ENCODE measurements around the gene HOXA3. TPM values are rescaled to one million over a fixed set of nuclear protein-coding genes. Genes with fewer than 3 reads are reported as not detected.

The HOXA3 gene
- total RNA-seq, 1 experiment from 2014 or later, result 30.2 TPM

DNA sequence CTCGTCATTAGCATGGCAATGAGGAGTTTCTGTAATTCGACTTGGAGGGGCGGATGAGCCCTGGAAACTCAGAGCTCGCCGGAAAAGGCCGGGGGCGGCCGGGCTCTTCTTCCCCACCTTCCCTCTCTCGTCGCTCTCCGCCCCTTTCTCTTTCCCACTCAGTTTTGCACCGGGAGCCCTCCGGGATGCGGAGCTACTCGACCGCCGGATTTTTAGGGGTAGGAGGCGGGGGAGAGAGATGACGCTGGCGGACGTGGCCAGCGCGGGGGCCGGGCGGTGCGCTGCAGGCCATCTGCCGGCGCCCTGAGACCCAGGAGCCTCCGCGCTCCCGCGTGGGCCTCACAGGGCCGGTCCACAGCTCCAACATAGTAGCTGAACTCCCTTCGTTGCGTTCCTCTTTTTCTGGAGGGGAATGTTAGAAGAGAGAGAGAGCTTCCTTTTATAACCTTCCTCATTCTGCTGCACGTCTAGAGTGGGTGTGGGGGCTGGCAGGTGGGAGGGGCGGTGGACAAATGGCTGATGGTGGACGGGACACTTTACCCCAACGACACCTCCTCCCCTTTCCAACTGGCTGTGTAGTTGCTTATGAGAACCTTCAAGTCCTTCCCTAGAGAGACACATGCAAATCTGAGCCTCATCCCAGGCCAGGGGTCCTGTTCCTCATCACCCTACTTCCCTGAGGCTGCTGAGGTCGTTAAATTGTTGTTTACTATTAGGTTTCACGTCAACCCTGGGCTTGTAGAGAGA is 55.4 kb downstream of the HOXA3 start:
- DNase-seq (ENCODE audit: low read depth, low spot score) (no peak), ATAC-seq (peak; percentile 33)
- Histone ChIP-seq H3K4me1 (ENCODE audit: control insufficient read depth, insufficient read depth, low read length) (peaks cover 58% of the 10 kb centered on the region), H3K36me3 (ENCODE audit: control insufficient read depth, insufficient read depth, low read length) (peaks cover 9% of the 10 kb centered on the region; the same call in 1 of the 2 replicates), H3K27me3 (ENCODE audit: control insufficient read depth, insufficient read depth, low read length) (no peaks in the 10 kb centered on the region), H3K4me3 (ENCODE audit: low read depth in 2 of 2, low read length in 2 of 2) (peak overlapping the region; percentile 85 to 93), H3K27ac (ENCODE audit: low read length) (peak overlapping the region; percentile 99), H3K9me3 (ENCODE audit: control insufficient read depth, insufficient read depth, low read depth, low read length) (no peaks in the 10 kb centered on the region)
- in situ Hi-C loops (cut with HindIII; ENCODE audit: low pct_unique_long_range_greater_than_20kb, low sequenced_read_pairs) (no loop called here), intact Hi-C loops (cut with micrococcal nuclease; ENCODE audit: unreplicated experiment) (loop anchor here (2.0 to 10.0 kb wide), 2 partner anchors 62 to 232 kb away; partner anchors contain the start of gene SKAP2)
- no TSS peak for BruUV-seq (replicated peaks)
- TF ChIP-seq, protein P1, sequence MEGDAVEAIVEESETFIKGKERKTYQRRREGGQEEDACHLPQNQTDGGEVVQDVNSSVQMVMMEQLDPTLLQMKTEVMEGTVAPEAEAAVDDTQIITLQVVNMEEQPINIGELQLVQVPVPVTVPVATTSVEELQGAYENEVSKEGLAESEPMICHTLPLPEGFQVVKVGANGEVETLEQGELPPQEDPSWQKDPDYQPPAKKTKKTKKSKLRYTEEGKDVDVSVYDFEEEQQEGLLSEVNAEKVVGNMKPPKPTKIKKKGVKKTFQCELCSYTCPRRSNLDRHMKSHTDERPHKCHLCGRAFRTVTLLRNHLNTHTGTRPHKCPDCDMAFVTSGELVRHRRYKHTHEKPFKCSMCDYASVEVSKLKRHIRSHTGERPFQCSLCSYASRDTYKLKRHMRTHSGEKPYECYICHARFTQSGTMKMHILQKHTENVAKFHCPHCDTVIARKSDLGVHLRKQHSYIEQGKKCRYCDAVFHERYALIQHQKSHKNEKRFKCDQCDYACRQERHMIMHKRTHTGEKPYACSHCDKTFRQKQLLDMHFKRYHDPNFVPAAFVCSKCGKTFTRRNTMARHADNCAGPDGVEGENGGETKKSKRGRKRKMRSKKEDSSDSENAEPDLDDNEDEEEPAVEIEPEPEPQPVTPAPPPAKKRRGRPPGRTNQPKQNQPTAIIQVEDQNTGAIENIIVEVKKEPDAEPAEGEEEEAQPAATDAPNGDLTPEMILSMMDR (IDR thresholded peaks at IDR 0.05), result no peak
- peak; percentile 56 for TF ChIP-seq SIN3A (IDR thresholded peaks at IDR 0.05; ENCODE audit: borderline replicate concordance, insufficient read depth, low read depth, low read length)
- TF ChIP-seq TCF7L2 (IDR thresholded peaks at IDR 0.05; ENCODE audit: low read depth, low read length), result no peak; the same call in 1 of the 2 replicates
- TF ChIP-seq POLR2AphosphoS5 (IDR thresholded peaks at IDR 0.05; ENCODE audit: low read depth, low read length), result peak; percentile 54
- TF ChIP-seq, protein P2, sequence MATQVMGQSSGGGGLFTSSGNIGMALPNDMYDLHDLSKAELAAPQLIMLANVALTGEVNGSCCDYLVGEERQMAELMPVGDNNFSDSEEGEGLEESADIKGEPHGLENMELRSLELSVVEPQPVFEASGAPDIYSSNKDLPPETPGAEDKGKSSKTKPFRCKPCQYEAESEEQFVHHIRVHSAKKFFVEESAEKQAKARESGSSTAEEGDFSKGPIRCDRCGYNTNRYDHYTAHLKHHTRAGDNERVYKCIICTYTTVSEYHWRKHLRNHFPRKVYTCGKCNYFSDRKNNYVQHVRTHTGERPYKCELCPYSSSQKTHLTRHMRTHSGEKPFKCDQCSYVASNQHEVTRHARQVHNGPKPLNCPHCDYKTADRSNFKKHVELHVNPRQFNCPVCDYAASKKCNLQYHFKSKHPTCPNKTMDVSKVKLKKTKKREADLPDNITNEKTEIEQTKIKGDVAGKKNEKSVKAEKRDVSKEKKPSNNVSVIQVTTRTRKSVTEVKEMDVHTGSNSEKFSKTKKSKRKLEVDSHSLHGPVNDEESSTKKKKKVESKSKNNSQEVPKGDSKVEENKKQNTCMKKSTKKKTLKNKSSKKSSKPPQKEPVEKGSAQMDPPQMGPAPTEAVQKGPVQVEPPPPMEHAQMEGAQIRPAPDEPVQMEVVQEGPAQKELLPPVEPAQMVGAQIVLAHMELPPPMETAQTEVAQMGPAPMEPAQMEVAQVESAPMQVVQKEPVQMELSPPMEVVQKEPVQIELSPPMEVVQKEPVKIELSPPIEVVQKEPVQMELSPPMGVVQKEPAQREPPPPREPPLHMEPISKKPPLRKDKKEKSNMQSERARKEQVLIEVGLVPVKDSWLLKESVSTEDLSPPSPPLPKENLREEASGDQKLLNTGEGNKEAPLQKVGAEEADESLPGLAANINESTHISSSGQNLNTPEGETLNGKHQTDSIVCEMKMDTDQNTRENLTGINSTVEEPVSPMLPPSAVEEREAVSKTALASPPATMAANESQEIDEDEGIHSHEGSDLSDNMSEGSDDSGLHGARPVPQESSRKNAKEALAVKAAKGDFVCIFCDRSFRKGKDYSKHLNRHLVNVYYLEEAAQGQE (IDR thresholded peaks at IDR 0.05; ENCODE audit: insufficient read depth in 1 of 2, low read depth in 2 of 2, low read length in 1 of 2), result peak in 1 of 2 experiments; percentile 13; a peak in 1 of 4 replicates
- ChIA-PET POLR2A (interaction anchor here (0.6 to 4.0 kb wide), 5 partner anchors 14 to 239 kb away, joined by 3 to 21 read pairs (median 8); no protein-coding TSS in a partner anchor), CTCF (interaction anchor here (0.5 to 1.1 kb wide), 3 partner anchors 60 to 240 kb away, joined by 3 to 6 read pairs (median 3); no protein-coding TSS in a partner anchor)

- CTCF ChIA-PET, result interaction anchor here (0.5 to 1.1 kb wide), 3 partner anchors 59 to 239 kb away, joined by 3 to 6 read pairs (median 3); no protein-coding TSS in a partner anchor
- H3K4me3 ChIP-seq (ENCODE audit: low read depth in 2 of 2, low read length in 2 of 2), result peak within 1 kb of the TSS; percentile 85 to 93
- no peaks in the 10 kb centered on the region for H3K9me3 ChIP-seq (ENCODE audit: control insufficient read depth, insufficient read depth, low read depth, low read length)
- DNase-seq (ENCODE audit: low read depth, low spot score) (no peak), ATAC-seq (peak; percentile 84)
- BruUV-seq (replicated peaks), result no TSS peak
- in situ Hi-C loops (cut with HindIII; ENCODE audit: low pct_unique_long_range_greater_than_20kb, low sequenced_read_pairs), result no loop called here
- intact Hi-C loops (cut with micrococcal nuclease; ENCODE audit: unreplicated experiment), result loop anchor here (2.0 to 10.0 kb wide), 2 partner anchors 61 to 231 kb away; partner anchors contain the start of gene SKAP2
- peaks cover 60% of the 10 kb centered on the region for H3K4me1 ChIP-seq (ENCODE audit: control insufficient read depth, insufficient read depth, low read length)
- peaks cover 9% of the 10 kb centered on the region; the same call in 1 of the 2 replicates for H3K36me3 ChIP-seq (ENCODE audit: control insufficient read depth, insufficient read depth, low read length)
- H3K27me3 ChIP-seq (ENCODE audit: control insufficient read depth, insufficient read depth, low read length), result no peaks in the 10 kb centered on the region
- H3K27ac ChIP-seq (ENCODE audit: low read length), result peak within 1 kb of the TSS; percentile 99
- POLR2A ChIA-PET, result interaction anchor here (0.6 to 4.0 kb wide), 4 partner anchors 15 to 239 kb away, joined by 3 to 21 read pairs (median 10); no protein-coding TSS in a partner anchor
- TF ChIP-seq TCF7L2 (IDR thresholded peaks at IDR 0.05; ENCODE audit: low read depth, low read length) (peak; percentile 69), POLR2AphosphoS5 (IDR thresholded peaks at IDR 0.05; ENCODE audit: low read depth, low read length) (peak; percentile 71), SIN3A (IDR thresholded peaks at IDR 0.05; ENCODE audit: borderline replicate concordance, insufficient read depth, low read depth, low read length) (peak; percentile 97)
- TF ChIP-seq, protein P1 (IDR thresholded peaks at IDR 0.05), result no peak; the same call in 1 of the 2 replicates
- TF ChIP-seq, protein P2 (IDR thresholded peaks at IDR 0.05; ENCODE audit: insufficient read depth in 1 of 2, low read depth in 2 of 2, low read length in 1 of 2), result no peak
These were observed 56.3 kb downstream of the HOXA3 start, which contains the start of gene HOXA1 for GRCh38 chr7:27095897-27096767. Gene HOXA1 (minus strand): TSS chr7:27096000. CDS start chr7:27095912, 88 bp downstream.
